H9 (cell line): Measurements from ENCODE around the gene NPHP4. TPM values are rescaled to one million over a fixed set of nuclear protein-coding genes. Genes with fewer than 3 reads are reported as not detected.

Experiments used
- DNase-seq: peaks from one replicate; pipeline ENCODE4 v3.0.0-alpha.2; 2017
- H2AFZ ChIP-seq: one replicate; pipeline ENCODE4 v1.6.1; 2013; ENCODE audit warnings: mild to moderate bottlenecking, low read length, control low read depth, moderate library complexity
- H2AK5ac ChIP-seq: 2 replicates; pipeline ENCODE4 v1.6.1; 2013; ENCODE audit warnings: low read length, control low read depth, mixed read lengths; ENCODE audit not compliant: insufficient read length
- H2BK120ac ChIP-seq: one replicate; pipeline ENCODE4 v1.6.1; 2013; ENCODE audit warnings: low read depth, mild to moderate bottlenecking, low read length, control low read depth, inconsistent platforms; ENCODE audit not compliant: poor library complexity, severe bottlenecking
- H2BK12ac ChIP-seq: 2 replicates; pipeline ENCODE4 v1.6.1; 2013; ENCODE audit warnings: low read length, control low read depth, mixed read lengths, low read depth; ENCODE audit not compliant: insufficient read length
- H2BK15ac ChIP-seq: 2 replicates; pipeline ENCODE4 v1.6.1; 2013; ENCODE audit warnings: low read depth, low read length, control low read depth
- H2BK20ac ChIP-seq: one replicate; pipeline ENCODE4 v1.6.1; 2013; ENCODE audit warnings: low read depth, mild to moderate bottlenecking, low read length, control low read depth, inconsistent platforms; ENCODE audit not compliant: poor library complexity, severe bottlenecking
- H2BK5ac ChIP-seq: 2 replicates; pipeline ENCODE4 v1.6.1; 2013; ENCODE audit warnings: low read length, control low read depth, mixed read lengths; ENCODE audit not compliant: insufficient read length
- H3K14ac ChIP-seq: 2 replicates; pipeline ENCODE4 v1.6.1; 2013; ENCODE audit warnings: low read length, control low read depth; ENCODE audit not compliant: insufficient read depth
- H3K18ac ChIP-seq: 2 replicates; pipeline ENCODE4 v1.6.1; 2013; ENCODE audit warnings: low read depth, mild to moderate bottlenecking, mixed read lengths, low read length, control low read depth; ENCODE audit not compliant: insufficient read length
- H3K23ac ChIP-seq: 2 replicates; pipeline ENCODE4 v1.6.1; 2013; ENCODE audit warnings: low read length, control low read depth, mixed read lengths, low read depth; ENCODE audit not compliant: insufficient read length
- H3K23me2 ChIP-seq: 2 replicates; pipeline ENCODE4 v1.6.1; 2013; ENCODE audit warnings: low read depth, mild to moderate bottlenecking, mixed read lengths, low read length, control low read depth; ENCODE audit not compliant: insufficient read length, poor library complexity, severe bottlenecking
- H3K27ac ChIP-seq: 2 replicates; pipeline ENCODE4 v1.5.1; 2013; ENCODE audit warnings: low read length, control low read depth, mixed read lengths, low read depth; ENCODE audit not compliant: insufficient read length
- H3K27me3 ChIP-seq: 2 replicates; pipeline ENCODE4 v1.6.1; 2013; ENCODE audit warnings: low read length, control low read depth, inconsistent platforms; ENCODE audit not compliant: insufficient read depth
- H3K4ac ChIP-seq: 2 replicates; pipeline ENCODE4 v1.6.1; 2013; ENCODE audit warnings: low read depth, mild to moderate bottlenecking, control low read depth, inconsistent platforms, low read length, moderate library complexity
- H3K4me1 ChIP-seq: 2 replicates; pipeline ENCODE4 v1.6.1; 2013; ENCODE audit warnings: low read length, control low read depth, inconsistent platforms; ENCODE audit not compliant: insufficient read depth
- H3K4me2 ChIP-seq: 2 replicates; pipeline ENCODE4 v1.6.1; 2013; ENCODE audit warnings: low read length, control low read depth, mixed read lengths; ENCODE audit not compliant: insufficient read length, insufficient read depth
- H3K56ac ChIP-seq: 2 replicates; pipeline ENCODE4 v1.6.1; 2013; ENCODE audit warnings: low read depth, mild to moderate bottlenecking, mixed read lengths, low read length, control low read depth; ENCODE audit not compliant: insufficient read length
- H3K79me1 ChIP-seq: 2 replicates; pipeline ENCODE4 v1.6.1; 2013; ENCODE audit warnings: low read depth, mild to moderate bottlenecking, moderate library complexity, low read length, control low read depth, inconsistent platforms; ENCODE audit not compliant: insufficient read depth, poor library complexity, severe bottlenecking
- H3K79me2 ChIP-seq: 2 replicates; pipeline ENCODE4 v1.6.1; 2013; ENCODE audit warnings: low read length, control low read depth, inconsistent platforms; ENCODE audit not compliant: insufficient read depth
- H3K9ac ChIP-seq: 2 replicates; pipeline ENCODE4 v1.6.1; 2013; ENCODE audit warnings: low read length, control low read depth, mixed read lengths; ENCODE audit not compliant: insufficient read length; ENCODE audit errors: extremely low read depth
- H3K9me3 ChIP-seq: one replicate; pipeline ENCODE4 v1.6.1; 2013; ENCODE audit warnings: low read depth, low read length, inconsistent platforms; ENCODE audit not compliant: control insufficient read depth
- H3T11ph ChIP-seq: one replicate; pipeline ENCODE4 v1.6.1; 2013; ENCODE audit warnings: mild to moderate bottlenecking, low read length, control low read depth, inconsistent platforms
- H4K20me1 ChIP-seq: one replicate; pipeline ENCODE4 v1.6.1; 2013; ENCODE audit not compliant: control insufficient read depth, insufficient read length, insufficient read depth
- H4K5ac ChIP-seq: 2 replicates; pipeline ENCODE4 v1.6.1; 2013; ENCODE audit warnings: low read depth, mild to moderate bottlenecking, mixed read lengths, low read length, control low read depth; ENCODE audit not compliant: insufficient read length
- H4K8ac ChIP-seq: replicated peaks from 2 replicates; pipeline ENCODE4 v1.6.1; 2013; ENCODE audit warnings: low read length, control low read depth, mixed read lengths, low read depth; ENCODE audit not compliant: insufficient read length
- H4K91ac ChIP-seq: 2 replicates; pipeline ENCODE4 v1.6.1; 2013; ENCODE audit warnings: low read depth, mild to moderate bottlenecking, moderate library complexity, mixed read lengths, low read length, control low read depth; ENCODE audit not compliant: insufficient read length
- H3K27ac Mint-ChIP-seq, 3 experiments: 2 replicates in 2 of 3; 3 replicates in 1 of 3; pipeline ENCODE4 v1.8.0; 2020 to 2021; ENCODE audit warnings: mixed read lengths in 3 of 3, mild to moderate bottlenecking in 1 of 3, moderate library complexity in 1 of 3
- H3K27me3 Mint-ChIP-seq: 2 replicates; pipeline ENCODE4 v1.8.0; 2021; ENCODE audit warnings: low read depth, mild to moderate bottlenecking, moderate library complexity, mixed read lengths
- H3K36me3 Mint-ChIP-seq, 3 experiments: 2 replicates in 2 of 3; 3 replicates in 1 of 3; pipeline ENCODE4 v1.8.0; 2020 to 2021; ENCODE audit warnings: low read depth in 3 of 3, mixed read lengths in 3 of 3; ENCODE audit not compliant: insufficient read depth in 1 of 3
- H3K4me1 Mint-ChIP-seq, 2 experiments: 2 replicates each; pipeline ENCODE4 v1.8.0; 2020; ENCODE audit warnings: mixed read lengths in 2 of 2
- H3K4me3 Mint-ChIP-seq, 2 experiments: 2 replicates in 1 of 2; 3 replicates in 1 of 2; pipeline ENCODE4 v1.8.0; 2020 to 2021; ENCODE audit warnings: mild to moderate bottlenecking in 2 of 2, mixed read lengths in 2 of 2, moderate library complexity in 1 of 2
- H3K9me3 Mint-ChIP-seq, 2 experiments: 2 replicates in 1 of 2; 3 replicates in 1 of 2; pipeline ENCODE4 v1.8.0; 2020; ENCODE audit warnings: mild to moderate bottlenecking in 2 of 2, mixed read lengths in 2 of 2, moderate library complexity in 1 of 2
- CTCF ChIP-seq: fragments of 200-600 bp; sonication (generic); conservative IDR thresholded peaks from 3 replicates; pipeline ENCODE4 v1.8.0; 2021; ENCODE audit warnings: antibody characterized with exemption, mild to moderate bottlenecking
- WGBS: extraction: QIAGEN DNeasy Blood & Tissue Kit; methylation state at CpG from one replicate; pipeline ENCODE4 v1.1.7; 2013; ENCODE audit warnings: missing lambda C conversion rate, low lambda C conversion rate, mixed read lengths; ENCODE audit not compliant: insufficient read length; ENCODE audit errors: extremely low coverage; 5-methylcytosine and 5-hydroxymethylcytosine counted together
- total RNA-seq: library from RNA; stranded (reverse); gene quantifications from 2 replicates; pipeline ENCODE4 v1.2.1, GENCODE V29; 2021

NPHP4 gene
- total RNA-seq, 1 experiment from 2014 or later: 17.6 TPM

- Mint-ChIP-seq H3K9me3 (peaks cover 6% of the 10 kb centered on the region in 2 experiments; a peak in 4 of 5 replicates), H3K4me3 (no peak overlapping the region), H3K27me3 (peaks cover 2% of the 10 kb centered on the region; the same call in 1 of the 2 replicates), H3K36me3 (peaks cover 29 to 48% (median 47%) of the 10 kb centered on the region in 3 experiments), H3K4me1 (peaks cover 0 to 5% of the 10 kb centered on the region in 2 experiments; a peak in 2 of 4 replicates), H3K27ac (peak overlapping the region in 1 of 3 experiments; percentile 66; a peak in 1 of 7 replicates)
- H4K8ac ChIP-seq: no peak overlapping the region
- no peaks in the 10 kb centered on the region for H3K4me1 ChIP-seq
- no peak overlapping the region for H2BK12ac ChIP-seq
- H3K9me3 ChIP-seq: no peaks in the 10 kb centered on the region
- no peaks in the 10 kb centered on the region for H3K27me3 ChIP-seq
- no peaks in the 10 kb centered on the region for H3K23me2 ChIP-seq
- no peak overlapping the region for H3K23ac ChIP-seq
- no peak overlapping the region for H2AFZ ChIP-seq
- no peak overlapping the region for H3K56ac ChIP-seq
- H4K5ac ChIP-seq: no peak overlapping the region
- H2BK120ac ChIP-seq: no peak overlapping the region
- no peak overlapping the region for H2AK5ac ChIP-seq
- whole genome bisulfite sequencing: no CpG with 5 or more reads among the region's 4 CpGs
- H3K14ac ChIP-seq: no peak overlapping the region
- no peak overlapping the region for H3K9ac ChIP-seq
- H2BK20ac ChIP-seq: no peak overlapping the region
- no peaks in the 10 kb centered on the region for H4K20me1 ChIP-seq
- no peak overlapping the region for H3K27ac ChIP-seq
- H3K4ac ChIP-seq: no peak overlapping the region
- H4K91ac ChIP-seq: no peak overlapping the region
- H2BK5ac ChIP-seq: no peak overlapping the region
- H3K4me2 ChIP-seq: no peak overlapping the region
- H2BK15ac ChIP-seq: no peak overlapping the region
- H3K79me1 ChIP-seq: no peaks in the 10 kb centered on the region
- H3T11ph ChIP-seq: no peak overlapping the region
- TF ChIP-seq CTCF: no peak
- DNase-seq: no peak
- H3K18ac ChIP-seq: no peak overlapping the region
- no peaks in the 10 kb centered on the region for H3K79me2 ChIP-seq
These were observed 113.3 kb downstream of the NPHP4 start for GRCh38 chr1:5878971-5879370.
